GM23338 (cell line): ENCODE data around the gene DPYSL5. TPM values are rescaled to one million over a fixed set of nuclear protein-coding genes. Genes with fewer than 3 reads are reported as not detected.

Experiments used
- ATAC-seq: fragments of 200-7000 bp; cut with Tn5 transposase; 3 replicates; pipeline ENCODE4 v1.9.1; 2020
- DNase-seq: peaks from one replicate; pipeline ENCODE4 v3.0.0-alpha.2; 2015; ENCODE audit warnings: low spot score
- H2AFZ ChIP-seq: fragments of 200-600 bp; sonication (generic); 2 replicates; pipeline ENCODE4 v1.8.0; 2016; ENCODE audit warnings: antibody characterized with exemption, mild to moderate bottlenecking, moderate library complexity
- H3F3A ChIP-seq: fragments of 200-600 bp; sonication (generic); replicated peaks from 2 replicates; pipeline ENCODE4 v1.8.0; 2017; ENCODE audit warnings: antibody characterized with exemption, mixed run types, low read depth
- H3K27ac ChIP-seq: fragments of 200-600 bp; sonication (generic); 2 replicates; pipeline ENCODE4 v1.6.1; 2016; ENCODE audit warnings: low read depth
- H3K27me3 ChIP-seq: fragments of 200-600 bp; sonication (generic); 2 replicates; pipeline ENCODE4 v1.8.0; 2016; ENCODE audit warnings: mild to moderate bottlenecking, mixed run types, moderate library complexity; ENCODE audit not compliant: insufficient read depth
- H3K36me3 ChIP-seq: fragments of 200-600 bp; sonication (generic); 2 replicates; pipeline ENCODE4 v1.8.0; 2016; ENCODE audit warnings: mild to moderate bottlenecking; ENCODE audit not compliant: insufficient read depth
- H3K4me1 ChIP-seq: fragments of 200-600 bp; sonication (generic); 2 replicates; pipeline ENCODE4 v1.8.0; 2016; ENCODE audit warnings: mild to moderate bottlenecking, moderate library complexity; ENCODE audit not compliant: insufficient read depth
- H3K4me2 ChIP-seq: fragments of 200-600 bp; sonication (generic); 2 replicates; pipeline ENCODE4 v1.7.1; 2017; ENCODE audit warnings: mixed run types
- H3K4me3 ChIP-seq: fragments of 200-600 bp; sonication (generic); 2 replicates; pipeline ENCODE4 v1.6.1; 2016; ENCODE audit warnings: mixed run types
- H3K79me2 ChIP-seq: fragments of 200-600 bp; sonication (generic); replicated peaks from 2 replicates; pipeline ENCODE4 v1.8.0; 2017; ENCODE audit warnings: mild to moderate bottlenecking; ENCODE audit not compliant: insufficient read depth
- H3K9me2 ChIP-seq: fragments of 200-600 bp; sonication (generic); 2 replicates; pipeline ENCODE4 v1.8.0; 2017; ENCODE audit not compliant: insufficient read depth
- H4K20me1 ChIP-seq: fragments of 200-600 bp; sonication (generic); replicated peaks from 2 replicates; pipeline ENCODE4 v1.8.0; 2017; ENCODE audit warnings: mild to moderate bottlenecking; ENCODE audit not compliant: insufficient read depth
- H3K27ac Mint-ChIP-seq: 2 replicates; pipeline ENCODE4 v1.8.0; 2020; ENCODE audit warnings: inconsistent platforms, mild to moderate bottlenecking, moderate library complexity, mixed read lengths
- H3K27me3 Mint-ChIP-seq: 3 replicates; pipeline ENCODE4 v1.8.0; 2022; ENCODE audit warnings: low read depth, mild to moderate bottlenecking, moderate library complexity, mixed read lengths, inconsistent platforms; ENCODE audit not compliant: insufficient read depth, poor library complexity
- H3K36me3 Mint-ChIP-seq: 3 replicates; pipeline ENCODE4 v1.8.0; 2021; ENCODE audit warnings: low read depth, mild to moderate bottlenecking, inconsistent platforms, moderate library complexity, mixed read lengths
- H3K4me1 Mint-ChIP-seq: 3 replicates; pipeline ENCODE4 v1.8.0; 2020; ENCODE audit warnings: mild to moderate bottlenecking, inconsistent platforms, mixed read lengths
- H3K4me3 Mint-ChIP-seq: 3 replicates; pipeline ENCODE4 v1.8.0; 2021; ENCODE audit warnings: moderate library complexity, mild to moderate bottlenecking, inconsistent platforms, mixed read lengths
- H3K9me3 Mint-ChIP-seq: 3 replicates; pipeline ENCODE4 v1.8.0; 2020; ENCODE audit warnings: moderate library complexity, mild to moderate bottlenecking, inconsistent platforms, mixed read lengths
- CTCF ChIP-seq, 2 experiments: fragments of 200-600 bp in 1 of 2; sonication (generic) in 1 of 2; conservative IDR thresholded peaks; 2 replicates each; pipeline versions ENCODE4 v1.5.1 to v1.6.1; 2016 to 2017; ENCODE audit warnings: antibody characterized with exemption in 2 of 2, low read depth in 2 of 2, mild to moderate bottlenecking in 2 of 2, moderate library complexity in 1 of 2
- ETS1 ChIP-seq: IDR thresholded peaks from 2 replicates; pipeline ENCODE4 v1.6.1; 2016; ENCODE audit warnings: antibody characterized with exemption
- EZH2 ChIP-seq: fragments of 200-600 bp; sonication (generic); IDR thresholded peaks from one replicate; pipeline ENCODE4 v1.8.0; 2017; ENCODE audit warnings: antibody characterized with exemption, mild to moderate bottlenecking, low read depth; ENCODE audit not compliant: unreplicated experiment
- JUNB ChIP-seq: IDR thresholded peaks from one replicate; pipeline ENCODE4 v1.6.1; 2016; ENCODE audit warnings: antibody characterized with exemption; ENCODE audit not compliant: unreplicated experiment
- NANOG ChIP-seq: IDR thresholded peaks from 2 replicates; pipeline ENCODE4 v1.6.1; 2016; ENCODE audit warnings: antibody characterized with exemption, borderline replicate concordance
- POLR2AphosphoS5 ChIP-seq: IDR thresholded peaks from 2 replicates; pipeline ENCODE4 v1.6.1; 2016; ENCODE audit warnings: antibody characterized with exemption, low read depth
- STAT1 ChIP-seq: IDR thresholded peaks from one replicate; pipeline ENCODE4 v1.6.1; 2016; ENCODE audit warnings: antibody characterized with exemption; ENCODE audit not compliant: unreplicated experiment
- ZNF331 ChIP-seq: fragments of 250-450 bp; sonication (Bioruptor Pico); IDR thresholded peaks from 2 replicates; pipeline ENCODE4 v1.5.0; 2020; ENCODE audit warnings: low read depth, mild to moderate bottlenecking, moderate library complexity
- ZNF462 ChIP-seq: fragments of 250-450 bp; sonication (Bioruptor Pico); IDR thresholded peaks from 2 replicates; pipeline ENCODE4 v1.5.0; 2020; ENCODE audit warnings: mild to moderate bottlenecking, moderate library complexity
- polyA plus RNA-seq: library from polyadenylated mRNA; unstranded; fragments of >200 nt; fragmentation: Nextera tagmentation; extraction: Ambion mirVana; gene quantifications from 2 replicates; pipeline ENCODE4 v1.2.1, GENCODE V29; 2016
- total RNA-seq: library from RNA; depleted of rRNA; stranded (reverse); fragments of >200 nt; shearing (Covaris generic); gene quantifications from 2 replicates; pipeline ENCODE4 v1.2.3, GENCODE V29; 2014

DPYSL5 gene
- total and polyA plus RNA-seq, 2 experiments from 2014 or later: 3.1 to 8.1 TPM

- no peak overlapping the region for H3K4me3 Mint-ChIP-seq
- Histone ChIP-seq H3K4me3 (no peak overlapping the region), H3K9me2 (no peaks in the 10 kb centered on the region), H3K27ac (no peak overlapping the region), H2AFZ (no peak overlapping the region), H3K36me3 (no peaks in the 10 kb centered on the region), H4K20me1 (peaks cover 2% of the 10 kb centered on the region), H3K4me2 (no peak overlapping the region), H3K4me1 (no peaks in the 10 kb centered on the region; the same call in 1 of the 2 replicates), H3K79me2 (no peaks in the 10 kb centered on the region), H3F3A (no peaks in the 10 kb centered on the region), H3K27me3 (0 out of 2 replicates have a peak, but pooled peaks cover 1% of the 10 kb centered on the region)
- H3K27ac Mint-ChIP-seq: no peak overlapping the region
- H3K27me3 Mint-ChIP-seq: peaks cover 3% of the 10 kb centered on the region
- H3K4me1 Mint-ChIP-seq: peaks cover 5% of the 10 kb centered on the region
- TF ChIP-seq ETS1 (no peak), EZH2 (no peak), NANOG (no peak), JUNB (no peak), ZNF331 (CRISPR knock-in tag) (no peak), ZNF462 (CRISPR knock-in tag) (no peak), CTCF (conservative IDR thresholded peaks at IDR 0.05; ENCODE audit: low read depth in 2 of 2) (no peak), STAT1 (no peak), POLR2AphosphoS5 (no peak)
- H3K9me3 Mint-ChIP-seq: no peaks in the 10 kb centered on the region
- no peak for DNase-seq
- ATAC-seq: no peak
- no peaks in the 10 kb centered on the region for H3K36me3 Mint-ChIP-seq
These were observed 16.7 kb downstream of the DPYSL5 start for GRCh38 chr2:26864646-26865045.
